ENCODE measurements around the gene EGR1.

GRCh38 chr5:138460032-138460693 is 5.1 kb upstream of the EGR1 start:
- no peak for TF ChIP-seq EZH2 (optimal IDR thresholded peaks at IDR 0.05; ENCODE audit: low read depth, low read length)
- TF ChIP-seq CTCF (IDR thresholded peaks at IDR 0.05; ENCODE audit: low read length), result no peak
- no peak for TF ChIP-seq EZH2phosphoT487 (IDR thresholded peaks at IDR 0.05; ENCODE audit: low read length)

Data from MM.1S (cell line).